ENCODE measurements around the gene HYAL1.
A peak's percentile ranks its signal among the peaks of the same experiment; 100 is the strongest.
"Not testable (repeated sequence)": the region's sequence is repeated elsewhere in the genome, so short reads cannot be mapped to it uniquely, and the experiment has no call there.

The HYAL1 gene

GRCh38 chr3:50318163-50318562, 14.8 kb upstream of the HYAL1 start:
- DNase-seq: no peak

GRCh38 chr3:50317300-50317699, 13.9 kb upstream of the HYAL1 start:
- DNase-seq: no peak

- DNase-seq: no peak
Observed at GRCh38 chr3:50316657-50317242, 13.4 kb upstream of the HYAL1 start.

- DNase-seq: no peak
Observed at GRCh38 chr3:50314816-50315215, 11.4 kb upstream of the HYAL1 start.

GRCh38 chr3:50314342-50314741, 11.0 kb upstream of the HYAL1 start:
- DNase-seq: peak; percentile 42

GRCh38 chr3:50312041-50312440, 8.7 kb upstream of the HYAL1 start:
- DNase-seq: not testable (repeated sequence)

GRCh38 chr3:50304601-50305000, 1.2 kb upstream of the HYAL1 start:
- no peak for DNase-seq

GRCh38 chr3:50302095-50303012, 1.0 kb downstream of the HYAL1 start:
- DNase-seq: no peak

GRCh38 chr3:50300681-50301254, 2.6 kb downstream of the HYAL1 start:
- no peak for DNase-seq

- peak; percentile 54 for DNase-seq
Observed at GRCh38 chr3:50299929-50300680, 3.3 kb downstream of the HYAL1 start.

- DNase-seq: no peak
Observed at GRCh38 chr3:50299638-50299928, 3.8 kb downstream of the HYAL1 start.

- peak; percentile 99 for DNase-seq
Observed at GRCh38 chr3:50298836-50299637, 4.3 kb downstream of the HYAL1 start, which contains the start of the genes HYAL3 and NAA80. Gene HYAL3 (minus strand): TSS chr3:50299405. CDS start chr3:50295602, 3,803 bp downstream. Gene NAA80 (minus strand): TSS chr3:50299405. CDS start chr3:50297463, 1,942 bp downstream.

GRCh38 chr3:50297896-50298725, 5.3 kb downstream of the HYAL1 start:
- no peak for DNase-seq

- DNase-seq: no peak
Observed at GRCh38 chr3:50297384-50297775, 6.0 kb downstream of the HYAL1 start.

- DNase-seq: no peak
Observed at GRCh38 chr3:50296721-50297383, 6.5 kb downstream of the HYAL1 start.

GRCh38 chr3:50295553-50296431, 7.6 kb downstream of the HYAL1 start:
- DNase-seq: no peak

GRCh38 chr3:50294492-50295403, 8.6 kb downstream of the HYAL1 start:
- no peak for DNase-seq

- DNase-seq: no peak
Observed at GRCh38 chr3:50294089-50294488, 9.3 kb downstream of the HYAL1 start.
